Skin epidermis (tissue), 12 donors: Measurements from ENCODE around the gene LYL1.

Experiments used
- H3K27ac ChIP-seq, 21 experiments: fragments of 200-600 bp; sonication (generic) in 11 of 21; one replicate each; pipeline ENCODE4 v1.5.0; 2020; ENCODE audit warnings: mild to moderate bottlenecking in 3 of 21, inconsistent platforms in 2 of 21, moderate library complexity in 2 of 21
- H3K4me3 ChIP-seq, 7 experiments: fragments of 200-600 bp; sonication (generic) in 2 of 7; one replicate each; pipeline ENCODE4 v1.5.0; 2020; ENCODE audit warnings: inconsistent platforms in 2 of 7, mild to moderate bottlenecking in 2 of 7, moderate library complexity in 1 of 7

The LYL1 gene

DNA sequence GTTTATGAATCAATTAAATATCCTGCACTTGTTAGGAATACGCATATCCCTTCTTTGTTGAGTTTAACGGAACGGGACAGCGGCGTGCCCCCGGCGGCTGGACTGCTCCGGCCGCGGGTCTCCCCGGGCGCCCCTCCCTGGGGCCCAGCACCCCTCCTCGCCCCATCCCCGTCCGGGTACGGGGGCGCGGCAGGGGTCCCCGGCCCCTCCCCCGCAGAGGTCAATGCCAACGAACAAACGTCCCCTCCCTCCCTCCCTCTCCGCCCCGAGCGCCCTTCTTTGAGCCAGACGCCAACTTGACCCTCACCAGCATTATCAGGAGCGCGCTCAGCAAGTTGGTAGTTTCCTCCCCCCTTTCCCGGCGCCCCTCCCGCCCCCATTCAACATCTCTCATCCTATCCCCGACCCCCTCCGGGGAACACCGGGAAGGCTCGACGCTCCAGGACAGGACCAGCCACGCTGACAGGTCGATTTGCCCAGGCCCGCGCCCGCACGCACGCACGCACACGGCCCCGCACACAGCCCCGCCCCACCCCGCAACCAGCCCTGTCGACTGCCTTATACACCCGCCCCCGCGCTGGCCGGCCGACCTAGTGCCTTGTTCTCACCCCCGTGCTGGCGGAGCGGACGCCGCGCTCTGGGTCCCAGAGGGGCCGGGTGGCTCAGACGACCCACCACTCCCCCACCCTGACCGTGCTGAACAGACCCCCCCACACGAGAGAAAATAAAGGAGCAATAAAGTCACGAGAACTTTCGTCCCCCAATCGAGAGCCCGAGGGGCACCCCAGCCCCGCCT, 5.0 kb downstream of the LYL1 start:
- Histone ChIP-seq H3K27ac (peak overlapping the region in 20 of 21 experiments; percentile 42 to 97 (median 85)), H3K4me3 (peak overlapping the region; percentile 17 to 49 (median 37))

DNA sequence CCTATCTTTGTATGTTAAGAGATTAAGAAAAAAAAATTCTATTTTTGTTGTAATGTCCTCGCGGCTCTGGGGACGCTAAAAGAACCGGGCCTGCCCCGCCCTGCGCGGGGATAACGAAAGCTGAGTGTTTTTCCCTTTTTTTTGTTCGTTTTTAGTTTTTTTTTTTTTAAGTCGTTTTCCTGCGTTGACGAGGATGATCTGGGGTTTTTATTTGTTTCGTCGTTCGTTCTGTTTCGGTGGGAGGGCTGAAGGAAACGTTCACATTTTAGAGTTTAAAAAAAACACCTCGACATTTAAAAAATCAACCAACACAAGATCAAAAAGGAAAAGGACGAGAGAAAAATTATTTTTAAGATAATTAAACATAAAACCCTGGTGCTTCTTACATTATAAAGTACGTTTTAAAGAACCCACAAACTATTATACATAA, 5.6 kb downstream of the LYL1 start:
- H3K27ac ChIP-seq = peak overlapping the region in 17 of 21 experiments; percentile 35 to 97 (median 84)
- peak overlapping the region in 5 of 7 experiments; percentile 17 to 49 (median 25) for H3K4me3 ChIP-seq

DNA sequence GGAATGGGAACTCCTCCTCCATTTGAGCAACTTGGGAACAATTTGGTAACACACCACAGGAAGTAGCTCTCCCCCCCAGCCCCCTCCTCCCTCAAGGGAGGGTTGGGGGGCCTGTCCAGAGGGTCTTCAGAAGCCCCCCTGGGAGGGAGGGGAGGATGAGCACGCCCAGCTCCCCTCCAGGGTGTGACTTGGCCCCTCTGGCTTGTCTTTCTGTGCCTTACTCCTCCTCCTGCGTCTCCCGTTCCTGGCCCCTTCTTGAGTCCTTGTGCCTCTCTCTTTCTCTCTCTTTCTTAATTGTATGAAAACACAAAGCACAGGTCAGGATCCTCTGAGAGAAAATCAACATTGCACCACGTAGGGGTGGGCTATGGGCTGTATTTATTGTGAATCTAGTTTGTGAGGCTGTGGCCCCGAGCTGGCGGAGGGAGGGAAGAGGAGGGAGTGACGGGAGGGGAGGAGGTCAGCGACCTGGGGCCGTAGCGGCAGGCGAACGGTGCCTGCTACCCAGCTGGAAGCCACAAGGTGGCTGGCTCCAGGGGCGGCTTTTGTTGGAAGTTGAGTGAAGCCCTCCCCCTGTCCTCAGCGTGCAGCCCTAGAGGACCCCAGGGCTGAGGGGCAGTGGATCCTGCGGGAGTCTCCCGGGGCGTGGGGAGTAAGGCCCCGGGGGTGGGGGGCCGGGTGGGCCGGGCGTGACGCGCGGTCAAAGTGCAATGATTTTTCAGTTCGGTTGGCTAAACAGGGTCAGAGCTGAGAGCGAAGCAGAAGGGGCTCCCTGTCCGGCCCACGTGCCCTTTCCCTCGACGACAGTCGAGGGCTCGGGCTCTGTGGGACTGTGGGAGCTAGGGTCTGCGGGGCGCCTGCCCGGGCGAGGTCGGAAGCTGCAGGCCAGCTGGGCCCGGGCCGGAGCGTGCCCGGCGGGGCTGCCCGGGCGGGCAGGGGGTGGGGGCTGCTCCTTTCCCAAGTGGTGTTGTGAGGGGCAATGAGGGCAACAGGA, 6.4 kb downstream of the LYL1 start:
- peak overlapping the region in 19 of 21 experiments; percentile 1 to 90 (median 50) for H3K27ac ChIP-seq
- peak overlapping the region in 3 of 7 experiments; percentile 3 to 43 (median 26) for H3K4me3 ChIP-seq

DNA sequence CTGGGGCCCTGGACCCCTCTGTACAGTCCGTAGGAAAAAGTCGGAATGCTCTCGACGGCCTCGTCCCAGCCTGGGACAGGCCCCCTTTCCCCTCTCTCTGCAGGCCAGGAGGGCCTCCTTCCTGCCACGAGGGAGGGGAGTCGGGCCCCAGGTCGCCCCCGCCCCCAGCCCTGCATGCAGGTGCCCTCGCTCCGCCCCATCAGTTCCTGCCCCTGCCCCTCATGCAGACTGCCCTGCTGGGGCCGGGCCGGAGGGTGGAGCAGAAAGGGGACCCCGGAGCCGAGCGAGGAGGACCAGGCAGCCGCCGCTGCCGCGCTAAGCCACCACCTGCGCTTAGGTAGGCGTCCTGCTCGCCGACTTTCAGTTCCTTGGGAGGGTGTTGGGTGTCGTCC, 7.3 kb downstream of the LYL1 start:
- H3K4me3 ChIP-seq = peak overlapping the region in 3 of 7 experiments; percentile 3 to 43 (median 26)
- peak overlapping the region in 14 of 21 experiments; percentile 1 to 90 (median 60) for H3K27ac ChIP-seq

DNA sequence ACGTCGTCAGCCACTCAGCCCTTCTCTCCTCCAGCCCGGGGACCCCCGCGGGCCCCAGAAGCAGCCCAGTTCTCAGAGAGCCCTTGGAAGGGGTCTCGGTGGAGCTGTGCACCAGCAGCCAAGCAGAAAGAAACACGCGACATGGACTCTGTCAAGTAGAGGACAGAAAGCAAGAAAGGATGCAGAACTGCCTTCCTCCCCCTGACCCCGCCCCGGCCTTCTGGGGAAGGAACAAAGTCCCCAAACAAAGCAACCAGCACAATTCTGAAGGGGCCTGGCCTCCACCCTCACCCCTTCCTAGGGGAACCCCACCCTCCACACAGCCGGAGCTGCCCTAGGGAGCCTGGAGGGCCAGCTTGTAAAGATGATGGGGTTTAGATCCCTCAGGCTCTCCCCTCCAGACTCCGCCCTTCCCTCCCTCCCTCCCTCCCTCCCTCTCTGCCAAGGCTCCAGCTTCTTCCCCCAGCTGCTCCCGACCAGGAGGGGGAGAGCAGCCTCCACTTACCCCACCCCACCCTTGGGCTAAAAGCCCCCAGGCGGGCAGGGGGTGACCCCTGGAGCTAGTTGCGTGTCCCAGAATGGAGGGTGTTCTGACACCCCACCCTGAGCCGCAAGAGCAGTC, 7.8 kb downstream of the LYL1 start:
- peak overlapping the region in 13 of 21 experiments; percentile 1 to 90 (median 61) for H3K27ac ChIP-seq

DNA sequence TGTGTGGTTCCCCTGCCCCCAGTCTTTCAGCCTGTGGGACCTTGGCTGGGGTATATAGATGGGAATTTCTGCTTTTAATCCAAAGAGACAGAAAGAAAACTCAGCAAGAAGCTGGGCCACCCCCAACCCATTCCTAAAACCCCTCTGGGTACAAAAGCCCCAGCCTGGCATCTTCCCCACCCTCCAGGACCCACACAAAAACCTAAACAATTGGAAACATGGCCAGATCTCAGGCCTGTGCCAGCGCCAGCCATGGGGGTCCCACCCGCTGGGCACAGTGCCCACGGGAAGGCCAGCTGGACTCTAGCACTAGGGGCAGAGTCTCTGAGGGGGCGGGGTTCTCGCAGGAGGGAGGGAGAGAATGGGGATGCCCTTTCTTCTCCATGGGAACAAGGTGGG, 8.6 kb downstream of the LYL1 start:
- no peak overlapping the region for H3K4me3 ChIP-seq
- H3K27ac ChIP-seq = peak overlapping the region in 9 of 21 experiments; percentile 23 to 90 (median 57)

More for the DNA sequence above, 7.8 kb downstream of the LYL1 start:
- H3K4me3 ChIP-seq = peak overlapping the region in 3 of 7 experiments; percentile 3 to 43 (median 26)

DNA sequence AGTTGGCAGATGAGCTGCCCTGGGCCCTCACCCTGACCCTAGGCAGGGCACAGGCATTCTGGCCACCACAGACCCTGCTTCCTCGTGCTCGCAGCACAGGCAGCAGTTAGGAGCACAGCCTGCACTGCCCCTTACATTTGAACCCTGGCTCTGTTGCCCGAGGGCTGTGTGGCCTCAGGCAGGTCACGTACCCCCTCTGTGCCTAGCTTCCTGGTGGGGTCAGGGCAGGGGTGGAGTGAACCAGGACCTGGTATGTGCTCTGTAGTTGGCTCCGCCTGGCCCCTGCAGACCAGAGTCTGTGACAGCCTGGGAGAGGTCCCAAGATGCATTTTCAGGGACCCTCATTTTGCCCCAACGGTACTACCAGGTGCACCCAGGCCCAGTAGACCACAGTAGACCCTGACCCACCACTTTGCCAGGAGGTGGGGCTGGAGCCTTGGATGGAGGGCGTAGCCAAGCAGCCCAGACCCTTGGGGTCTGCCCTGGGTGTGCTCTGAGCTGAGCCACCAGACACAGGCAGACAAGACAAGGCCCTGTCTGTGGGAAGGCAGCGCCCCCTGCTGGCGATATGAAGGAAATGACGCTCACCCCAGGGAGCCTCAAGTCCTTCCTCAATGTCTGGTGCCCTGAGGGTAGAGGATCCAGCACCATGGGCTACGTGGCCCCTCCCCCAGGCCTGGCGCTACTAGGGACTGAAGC, 9.1 kb downstream of the LYL1 start:
- H3K27ac ChIP-seq = peak overlapping the region in 12 of 21 experiments; percentile 35 to 90 (median 62)
- no peak overlapping the region for H3K4me3 ChIP-seq

DNA sequence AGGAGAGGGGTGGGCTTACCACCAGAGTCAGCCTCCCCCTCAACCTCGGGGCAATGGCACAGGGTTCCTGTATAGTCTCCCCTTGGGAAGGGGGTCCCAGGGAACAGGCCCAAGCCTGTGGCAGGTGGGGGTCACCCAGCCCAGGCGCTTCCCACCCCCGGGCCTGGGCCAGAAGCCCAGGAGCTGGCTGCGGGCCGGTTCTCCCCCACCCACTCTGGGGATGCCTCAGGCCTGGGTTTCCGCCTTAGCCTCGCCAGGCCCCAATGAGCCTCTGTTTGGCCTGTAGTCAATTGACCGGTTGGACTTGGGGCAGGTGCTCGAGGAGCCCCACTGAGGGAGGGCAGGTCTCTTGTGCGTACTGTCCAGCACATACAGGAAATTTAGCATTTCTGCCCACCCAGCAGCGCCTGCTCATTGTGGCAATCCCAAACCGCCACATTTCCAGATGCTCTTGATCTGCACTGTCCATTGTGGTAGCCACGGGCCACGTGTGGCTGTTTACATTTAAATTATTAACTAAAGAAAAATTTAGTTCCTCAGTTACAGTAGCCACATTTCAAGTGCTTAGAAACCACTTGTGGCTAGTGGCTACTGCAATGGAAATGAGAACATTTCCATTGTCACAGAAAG, 9.9 kb downstream of the LYL1 start:
- Histone ChIP-seq H3K4me3 (no peak overlapping the region), H3K27ac (peak overlapping the region in 13 of 21 experiments; percentile 19 to 84 (median 65))

DNA sequence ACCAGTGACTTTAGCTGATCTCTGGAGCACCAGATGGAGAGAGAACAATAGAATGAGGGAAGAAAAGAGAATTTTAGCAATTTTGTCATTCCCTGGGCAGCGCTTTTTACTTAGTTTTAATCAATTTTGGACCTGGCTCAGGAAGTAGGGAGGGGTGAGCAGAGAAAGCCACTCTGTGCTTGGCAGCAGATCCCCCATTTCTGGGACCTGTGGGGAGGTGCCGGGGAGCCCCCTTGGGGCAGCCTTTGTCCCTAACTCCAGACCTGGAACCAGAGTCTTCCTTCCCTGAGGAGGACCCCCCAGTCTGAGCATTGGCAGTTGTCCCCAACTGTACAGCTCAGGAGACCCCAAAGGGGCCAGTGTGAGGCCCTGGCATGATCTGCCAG, 10.5 kb downstream of the LYL1 start:
- Histone ChIP-seq H3K27ac (peak overlapping the region in 15 of 21 experiments; percentile 19 to 84 (median 63)), H3K4me3 (no peak overlapping the region)

DNA sequence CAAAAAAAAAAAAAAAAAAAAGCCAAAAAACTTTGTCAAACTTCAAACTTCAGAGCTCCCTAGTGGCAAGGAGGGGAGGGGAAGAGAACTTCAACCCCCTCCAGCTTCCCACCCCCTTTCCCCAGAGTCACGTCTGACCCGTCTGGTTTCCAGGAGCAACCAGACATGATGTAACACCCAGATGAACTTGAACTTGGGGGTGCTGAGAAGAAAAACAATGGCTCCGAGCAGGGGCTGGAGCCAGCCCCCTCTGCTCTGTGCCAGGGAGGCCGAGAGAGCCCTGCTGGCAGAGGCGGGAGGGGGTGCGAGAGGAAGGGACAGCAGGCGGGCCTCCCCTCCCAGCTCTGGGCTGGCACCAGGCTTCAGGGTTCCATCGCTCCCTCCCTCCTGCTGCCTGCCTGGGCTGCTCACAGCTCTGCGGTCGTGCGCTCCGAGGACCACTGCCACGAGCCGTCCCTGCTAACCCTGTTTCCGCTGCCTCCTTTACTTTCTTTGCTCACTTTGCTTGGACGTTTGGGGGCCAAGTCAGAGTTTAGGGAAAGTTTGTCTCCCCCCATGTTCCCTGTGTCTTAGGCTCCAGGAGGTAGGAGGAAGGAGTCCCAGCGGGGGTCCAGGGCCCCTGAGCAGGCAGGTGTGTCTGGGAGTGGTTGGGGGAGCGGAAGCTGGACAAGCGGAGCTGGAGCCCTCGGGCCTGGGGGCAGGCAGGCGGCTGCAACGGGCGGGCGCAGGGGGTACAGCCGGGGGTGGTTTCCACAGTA, 11.1 kb downstream of the LYL1 start:
- Histone ChIP-seq H3K27ac (peak overlapping the region in 16 of 21 experiments; percentile 19 to 91 (median 50)), H3K4me3 (no peak overlapping the region)

DNA sequence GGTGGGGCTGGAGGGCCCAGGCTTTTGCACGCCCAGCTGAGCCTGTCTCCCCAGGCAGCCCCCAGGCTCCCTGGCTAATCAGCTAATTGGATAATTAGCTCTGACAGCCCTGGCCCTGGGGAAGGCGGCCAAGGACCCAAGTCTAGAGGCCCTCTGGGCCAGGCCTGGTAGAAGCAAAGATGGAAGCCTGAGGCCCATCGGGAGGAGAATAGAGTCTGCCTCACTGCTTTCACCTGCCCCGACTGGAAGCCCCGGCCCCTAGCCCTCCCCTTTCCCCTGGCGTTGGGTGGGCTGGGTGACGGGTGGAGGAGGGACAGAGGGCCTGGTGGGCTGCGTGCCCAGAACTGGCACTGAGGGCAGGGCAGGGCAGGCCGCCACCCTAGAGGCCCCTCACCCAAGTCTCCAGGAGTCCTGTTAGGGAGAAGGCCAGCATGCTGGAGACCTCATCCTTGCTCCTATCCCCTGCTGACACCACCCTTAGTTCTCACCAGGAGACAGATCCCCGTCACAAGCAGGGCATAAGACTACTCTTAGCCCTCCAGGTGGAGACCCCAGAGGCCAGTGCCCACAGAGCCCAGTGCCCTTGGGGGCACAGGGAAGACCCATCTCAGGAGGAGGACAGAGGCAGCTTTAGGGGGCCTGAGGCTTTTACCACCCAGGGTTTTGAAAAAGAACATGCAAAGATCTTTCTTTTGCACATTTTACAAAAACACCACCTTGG, 12.0 kb downstream of the LYL1 start:
- Histone ChIP-seq H3K4me3 (no peak overlapping the region), H3K27ac (peak overlapping the region in 13 of 21 experiments; percentile 50 to 91 (median 71))

DNA sequence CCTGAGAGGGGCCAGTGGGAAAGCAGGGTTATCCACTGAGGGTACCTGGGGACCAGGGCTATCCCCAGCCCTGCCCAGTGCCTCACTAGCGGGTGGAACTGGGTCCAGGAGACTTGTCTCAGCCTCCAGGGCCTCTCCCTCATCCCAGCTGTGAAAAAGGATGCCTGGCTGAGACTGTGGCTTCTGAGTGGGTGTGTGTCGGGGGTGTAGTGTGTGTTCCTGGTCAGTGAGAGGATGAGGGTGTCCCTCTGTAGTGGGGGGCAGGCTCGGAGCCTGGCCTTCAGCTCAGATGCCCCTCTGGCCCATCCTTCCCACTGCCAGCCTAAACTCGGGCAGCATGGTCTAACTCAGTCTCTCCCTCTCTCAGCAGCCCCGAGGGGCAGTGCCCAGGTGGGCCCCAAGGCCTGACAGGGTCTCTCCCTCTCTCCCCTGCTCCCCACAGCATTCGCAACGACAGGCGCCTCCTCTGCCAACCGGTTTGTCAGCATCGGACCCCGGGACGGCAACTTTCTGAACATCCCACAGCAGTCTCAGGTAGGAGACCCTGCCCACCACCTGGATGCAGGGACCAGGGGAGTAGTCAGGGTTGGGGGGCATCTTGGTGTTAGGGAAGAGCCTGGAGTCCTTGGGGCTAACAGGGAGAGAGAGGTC, 12.7 kb downstream of the LYL1 start:
- Histone ChIP-seq H3K4me3 (no peak overlapping the region), H3K27ac (peak overlapping the region in 13 of 21 experiments; percentile 11 to 91 (median 65))

DNA sequence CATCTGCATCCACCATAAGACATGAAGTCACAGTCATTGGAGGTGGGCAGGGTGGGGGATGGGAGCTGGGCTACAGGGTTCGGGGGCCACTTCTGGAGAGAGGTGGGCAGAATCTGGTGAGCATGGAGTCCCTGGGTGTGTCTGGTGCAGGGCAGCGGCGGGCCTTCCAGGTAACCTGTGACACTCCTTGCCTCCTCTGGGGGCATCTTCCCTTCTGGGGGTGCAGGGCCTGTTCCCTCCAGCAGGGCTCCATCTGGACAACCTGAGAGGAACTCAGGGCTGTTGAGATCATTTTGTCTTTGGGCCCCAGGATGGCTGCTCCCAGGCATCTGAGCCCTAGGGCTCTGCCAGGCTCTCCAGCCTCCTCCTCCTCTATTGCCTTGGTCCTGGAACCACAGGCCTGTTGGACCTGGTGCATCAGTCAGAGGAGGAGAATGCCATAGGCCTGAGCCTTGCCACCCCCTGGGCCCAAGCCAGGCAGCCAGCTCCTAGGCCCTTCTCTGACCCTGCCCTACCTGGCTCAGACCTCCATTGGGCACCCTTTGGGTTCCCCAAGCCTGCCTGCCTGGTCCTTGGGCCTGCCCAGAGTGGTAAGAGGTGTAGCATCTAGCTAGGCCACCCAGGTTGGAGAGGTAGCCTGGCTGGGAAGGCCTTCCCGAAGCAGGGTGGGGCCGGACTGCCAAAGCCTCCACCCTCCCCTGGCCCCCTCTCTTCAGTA, 13.4 kb downstream of the LYL1 start:
- Histone ChIP-seq H3K4me3 (no peak overlapping the region), H3K27ac (peak overlapping the region in 11 of 21 experiments; percentile 11 to 91 (median 71))

DNA sequence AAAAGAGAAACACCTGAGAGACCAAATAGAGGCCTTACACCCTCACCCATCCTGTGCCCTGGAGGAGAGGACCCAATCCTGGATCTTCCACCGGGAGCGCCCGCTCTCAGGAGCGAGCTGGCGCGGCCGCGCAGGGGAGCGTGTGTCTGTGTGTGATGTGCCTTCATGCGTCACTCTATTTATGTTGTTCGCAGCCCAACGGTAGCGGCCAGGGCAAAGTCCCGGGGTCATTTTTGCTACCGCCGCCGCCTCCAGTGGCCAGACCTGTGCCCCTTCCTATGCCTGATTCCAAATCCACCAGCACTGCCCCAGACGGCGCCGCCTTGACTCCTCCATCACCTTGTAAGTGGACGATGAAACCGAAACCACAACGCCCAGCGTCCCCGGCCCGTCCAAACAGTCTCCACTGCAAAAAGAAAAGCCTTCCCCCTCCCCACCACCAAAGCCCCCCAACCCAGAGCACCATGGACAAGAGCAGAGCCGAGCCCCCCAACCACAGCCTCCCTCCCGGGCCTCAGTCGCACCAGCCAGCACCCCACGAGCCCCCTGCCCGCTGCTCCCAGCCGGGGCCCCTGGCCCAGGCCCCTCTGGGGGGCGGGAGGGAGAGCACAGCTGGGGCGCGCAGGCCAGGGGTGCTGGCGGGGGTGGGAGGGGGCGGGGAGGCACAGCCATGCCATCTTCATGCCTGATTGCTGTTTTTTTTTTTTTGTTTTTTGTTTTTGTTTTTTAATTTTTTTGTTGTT, 14.7 kb downstream of the LYL1 start:
- peak overlapping the region in 3 of 21 experiments; percentile 23 to 80 (median 33) for H3K27ac ChIP-seq
- no peak overlapping the region for H3K4me3 ChIP-seq

DNA sequence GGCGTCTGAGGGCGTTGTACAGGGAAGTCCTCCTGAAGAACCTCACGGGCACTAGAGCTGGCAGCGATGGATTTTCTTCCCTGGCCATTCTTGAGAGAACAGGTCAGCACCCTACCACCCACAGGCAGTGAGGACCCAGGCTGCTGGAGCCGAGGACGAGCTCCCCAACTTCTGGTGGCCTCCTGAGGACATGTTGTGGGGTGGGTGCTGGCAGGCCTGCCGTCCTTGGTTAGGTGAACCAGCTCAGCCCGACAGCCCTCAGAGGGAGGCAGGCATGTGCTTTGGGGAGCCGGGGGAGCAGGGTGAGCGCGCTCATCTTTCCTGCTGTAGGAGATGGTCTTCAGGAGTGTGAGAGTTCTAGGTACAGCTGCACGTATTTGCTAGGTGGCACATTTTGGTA, 15.4 kb downstream of the LYL1 start:
- Histone ChIP-seq H3K27ac (peak overlapping the region in 1 of 21 experiments; percentile 6), H3K4me3 (no peak overlapping the region)
